GM19035 (cell line): Measurements from ENCODE around the gene PRKD1.

Experiments
- ATAC-seq: cut with Tn5 transposase; IDR thresholded peaks from one replicate; pipeline ENCODE4 v1.9.1; 2021; ENCODE audit not compliant: unreplicated experiment

PRKD1 gene

DNA sequence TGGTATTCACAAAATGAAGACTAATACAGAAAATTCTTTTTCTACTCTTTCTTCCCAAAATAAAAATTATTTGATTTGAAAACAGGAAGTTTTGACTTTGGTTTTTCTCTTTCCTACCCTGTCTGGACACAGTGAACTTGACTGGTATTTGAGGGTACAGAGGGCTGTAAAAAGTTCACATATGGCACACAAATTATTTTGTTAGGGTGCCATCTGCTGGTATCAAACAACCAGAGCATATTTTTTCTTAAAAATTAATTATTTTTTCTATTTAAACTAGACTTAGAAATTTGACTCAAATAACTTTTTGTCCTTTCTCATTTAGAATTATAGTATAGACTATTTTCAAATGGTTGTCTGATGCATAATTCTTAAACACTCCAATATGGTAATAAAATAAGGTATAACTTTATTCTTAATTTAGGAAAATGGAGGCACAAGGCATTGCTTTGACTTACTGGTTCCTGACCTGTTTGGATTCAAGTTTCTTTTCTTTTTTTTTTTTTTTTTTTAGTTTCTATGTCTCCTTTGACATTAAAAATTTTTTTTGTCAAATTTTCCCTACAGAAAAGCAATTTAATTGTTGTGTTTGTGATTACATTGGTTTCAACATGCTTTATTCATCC lies 390.6 kb downstream of the PRKD1 start:
- no peak for ATAC-seq

DNA sequence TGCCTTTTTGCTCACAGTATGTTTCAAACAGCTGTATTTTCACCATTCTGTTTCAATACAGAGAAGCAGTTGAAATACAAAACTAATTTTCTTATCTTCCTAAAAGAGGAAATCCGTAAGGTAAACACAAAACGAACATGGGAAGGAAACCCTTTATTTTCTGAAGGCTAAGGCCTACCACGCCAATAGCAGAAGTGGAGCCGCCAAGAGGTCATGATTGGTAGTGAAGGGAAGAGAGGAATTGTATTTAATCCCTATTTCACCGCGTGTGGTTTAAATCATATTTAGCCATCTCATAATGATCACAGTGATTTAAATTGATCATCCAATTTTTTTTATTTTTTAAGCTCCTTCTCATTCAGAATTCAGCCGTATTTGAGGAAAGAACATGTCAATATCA lies 398.2 kb downstream of the PRKD1 start:
- ATAC-seq, result no peak

DNA sequence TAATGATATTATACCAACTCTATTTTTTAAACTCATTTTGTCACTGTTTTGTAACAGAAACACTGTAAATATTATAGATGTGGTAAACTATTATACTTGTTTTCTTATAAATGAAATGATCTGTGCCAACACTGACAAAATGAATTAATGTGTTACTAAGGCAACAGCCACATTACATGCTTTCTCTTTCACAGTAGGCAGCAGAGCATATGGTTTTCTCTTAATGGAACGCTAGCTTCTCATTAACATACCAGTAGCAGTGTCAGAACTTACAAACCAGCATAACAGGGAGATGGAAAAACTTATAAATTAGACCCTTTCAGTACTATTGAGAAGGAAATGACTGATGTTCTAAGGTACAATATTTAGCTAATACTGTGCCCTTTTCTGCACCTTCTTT lies 398.8 kb downstream of the PRKD1 start:
- ATAC-seq, result no peak

DNA sequence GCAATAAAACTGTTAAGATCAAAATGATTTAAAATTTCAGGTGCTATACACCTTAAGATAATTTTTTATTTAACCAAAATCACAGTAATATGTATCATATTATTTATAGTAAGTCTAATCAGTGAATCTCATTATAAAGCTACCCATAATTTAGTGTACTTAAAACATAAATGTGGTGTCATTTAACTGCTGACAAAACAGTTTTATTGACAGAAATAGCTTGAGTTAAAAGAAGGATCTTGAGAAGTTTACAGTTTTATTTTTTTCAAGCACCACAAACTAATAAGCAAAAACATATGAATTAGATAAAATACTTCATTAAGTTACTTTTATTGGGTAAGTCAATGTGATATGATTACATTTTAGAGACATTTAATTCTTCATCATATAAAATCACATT lies 400.4 kb downstream of the PRKD1 start:
- no peak for ATAC-seq
